Measurements from ENCODE around the gene ALOX15B.
A peak's percentile ranks its signal among the peaks of the same experiment; 100 is the strongest.

ALOX15B gene

GRCh38 chr17:8015957-8016631 is 22.8 kb upstream of the ALOX15B start:
- POLR2A ChIA-PET = interaction anchor here (1.2 to 2.4 kb wide), 2 partner anchors 25 to 100 kb away, joined by 3 to 7 read pairs; partner anchors contain the start of gene RNF227
- no peak for TF ChIP-seq FOXA1 (IDR thresholded peaks at IDR 0.05)
- TF ChIP-seq BHLHE40 (IDR thresholded peaks at IDR 0.05; ENCODE audit: borderline replicate concordance) = no peak
- TF ChIP-seq FOXM1 (IDR thresholded peaks at IDR 0.05; ENCODE audit: borderline replicate concordance) = no peak
- no peak for TF ChIP-seq LEF1 (IDR thresholded peaks at IDR 0.05; ENCODE audit: borderline replicate concordance)
- TF ChIP-seq ARNT (IDR thresholded peaks at IDR 0.05) = no peak
- no peak for TF ChIP-seq FOXK2 (IDR thresholded peaks at IDR 0.05)
- no peak for TF ChIP-seq CTBP1 (IDR thresholded peaks at IDR 0.05; ENCODE audit: borderline replicate concordance)
- TF ChIP-seq L3MBTL2 (conservative IDR thresholded peaks at IDR 0.05) = no peak; the same call in 1 of the 2 replicates
- TF ChIP-seq HDGF (IDR thresholded peaks at IDR 0.05; ENCODE audit: borderline replicate concordance) = no peak
- no peak for TF ChIP-seq TARDBP (IDR thresholded peaks at IDR 0.05)
- no peak for TF ChIP-seq ELF4 (IDR thresholded peaks at IDR 0.05)
- no peak for TF ChIP-seq NFRKB (IDR thresholded peaks at IDR 0.05)
- no peak for TF ChIP-seq SP1 (IDR thresholded peaks at IDR 0.05)
- no peak for TF ChIP-seq SUZ12 (IDR thresholded peaks at IDR 0.05)
- TF ChIP-seq PKNOX1 (IDR thresholded peaks at IDR 0.05) = no peak
- no peak for TF ChIP-seq ZNF384 (IDR thresholded peaks at IDR 0.05)
- CTCF ChIA-PET = interaction anchor here (0.5 to 2.1 kb wide), 9 partner anchors 9 to 325 kb away, joined by 3 to 14 read pairs (median 4); no protein-coding TSS in a partner anchor
- peak; percentile 37 for DNase-seq (ENCODE audit: extremely low spot score)

DNA sequence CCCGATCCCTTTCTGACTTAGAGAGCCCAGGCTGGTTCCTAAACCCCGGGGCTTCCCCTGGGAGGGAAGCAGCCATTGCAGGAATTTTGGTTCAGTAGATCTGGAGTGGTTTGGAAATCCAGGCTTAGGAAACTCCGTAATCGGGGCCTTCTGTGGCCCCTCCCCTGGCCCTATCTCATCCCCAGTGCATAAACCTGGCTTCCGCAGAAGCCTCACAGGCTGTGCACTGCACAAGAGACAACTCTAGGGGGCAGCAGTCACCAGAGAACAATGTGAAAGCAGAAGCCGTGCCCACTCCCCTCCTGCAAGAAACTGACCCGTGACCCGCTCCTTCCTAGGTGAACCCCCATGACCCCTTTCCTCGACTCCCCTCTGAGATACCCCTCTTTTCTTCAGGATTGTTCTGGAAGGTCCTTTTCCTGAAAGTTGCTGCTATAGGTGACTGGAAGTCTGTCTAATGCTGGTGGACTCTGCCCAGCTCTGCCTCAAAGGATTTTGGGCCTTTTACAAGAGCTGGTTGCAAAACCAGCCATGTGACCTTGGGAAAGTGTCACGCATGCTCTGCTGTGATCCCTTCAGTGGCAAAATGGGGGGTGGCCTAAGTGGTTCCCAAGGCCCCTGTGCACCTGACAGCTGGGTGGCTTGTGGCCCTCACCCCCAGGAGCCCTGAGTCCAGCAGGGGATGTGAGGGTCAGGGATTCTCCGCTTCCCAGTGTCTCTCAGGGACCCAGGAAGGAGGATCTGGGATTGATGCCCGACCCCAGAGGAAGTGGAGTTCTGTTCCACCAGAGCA is 22.0 kb upstream of the ALOX15B start:
- ChIA-PET CTCF (interaction anchor here (0.6 to 2.5 kb wide), 13 partner anchors 9 to 151 kb away, joined by 3 to 28 read pairs (median 3); no protein-coding TSS in a partner anchor), POLR2A (interaction anchor here (2.4 kb wide), 1 partner anchor 24 kb away, joined by 7 read pairs; no protein-coding TSS in a partner anchor)
- DNase-seq (ENCODE audit: extremely low spot score) = peak; percentile 76
- TF ChIP-seq BHLHE40 (IDR thresholded peaks at IDR 0.05; ENCODE audit: borderline replicate concordance) (no peak), SP1 (IDR thresholded peaks at IDR 0.05) (no peak), SUZ12 (IDR thresholded peaks at IDR 0.05) (no peak), FOXK2 (IDR thresholded peaks at IDR 0.05) (no peak), L3MBTL2 (conservative IDR thresholded peaks at IDR 0.05) (no peak), NFRKB (IDR thresholded peaks at IDR 0.05) (no peak), PKNOX1 (IDR thresholded peaks at IDR 0.05) (no peak), FOXM1 (IDR thresholded peaks at IDR 0.05; ENCODE audit: borderline replicate concordance) (no peak), FOXA1 (IDR thresholded peaks at IDR 0.05) (no peak), ZNF384 (IDR thresholded peaks at IDR 0.05) (no peak), ARNT (IDR thresholded peaks at IDR 0.05) (no peak), TARDBP (IDR thresholded peaks at IDR 0.05) (no peak)

GRCh38 chr17:8018436-8018835 is 20.4 kb upstream of the ALOX15B start:
- POLR2A ChIA-PET = interaction anchor here (2.4 kb wide), 1 partner anchor 23 kb away, joined by 7 read pairs; no protein-coding TSS in a partner anchor
- CTCF ChIA-PET = interaction anchor here (0.7 to 2.5 kb wide), 6 partner anchors 21 to 196 kb away, joined by 3 to 28 read pairs (median 4); no protein-coding TSS in a partner anchor

GRCh38 chr17:8019166-8019565 is 19.7 kb upstream of the ALOX15B start:
- ChIA-PET CTCF (interaction anchor here (2.3 to 2.5 kb wide), 2 partner anchors 22 to 38 kb away, joined by 8 to 28 read pairs; no protein-coding TSS in a partner anchor), POLR2A (no interaction called here)
- TF ChIP-seq PKNOX1 (IDR thresholded peaks at IDR 0.05) = no peak
- TF ChIP-seq ARNT (IDR thresholded peaks at IDR 0.05) = no peak
- TF ChIP-seq HDGF (IDR thresholded peaks at IDR 0.05; ENCODE audit: borderline replicate concordance) = no peak
- no peak for TF ChIP-seq BHLHE40 (IDR thresholded peaks at IDR 0.05; ENCODE audit: borderline replicate concordance)
- TF ChIP-seq NFRKB (IDR thresholded peaks at IDR 0.05) = no peak
- TF ChIP-seq CTBP1 (IDR thresholded peaks at IDR 0.05; ENCODE audit: borderline replicate concordance) = no peak
- TF ChIP-seq L3MBTL2 (conservative IDR thresholded peaks at IDR 0.05) = no peak
- TF ChIP-seq ZNF384 (IDR thresholded peaks at IDR 0.05) = no peak
- TF ChIP-seq FOXA1 (IDR thresholded peaks at IDR 0.05) = no peak
- TF ChIP-seq SUZ12 (IDR thresholded peaks at IDR 0.05) = no peak
- TF ChIP-seq LEF1 (IDR thresholded peaks at IDR 0.05; ENCODE audit: borderline replicate concordance) = no peak
- no peak for TF ChIP-seq ELF4 (IDR thresholded peaks at IDR 0.05)
- TF ChIP-seq FOXK2 (IDR thresholded peaks at IDR 0.05) = no peak
- DNase-seq (ENCODE audit: extremely low spot score) = no peak

More at GRCh38 chr17:8018436-8018835, 20.4 kb upstream of the ALOX15B start:
- no peak for DNase-seq (ENCODE audit: extremely low spot score)
- no peak for TF ChIP-seq FOXM1 (IDR thresholded peaks at IDR 0.05; ENCODE audit: borderline replicate concordance)
- TF ChIP-seq PKNOX1 (IDR thresholded peaks at IDR 0.05) = no peak
- no peak for TF ChIP-seq ZNF384 (IDR thresholded peaks at IDR 0.05)
- no peak for TF ChIP-seq ARNT (IDR thresholded peaks at IDR 0.05)
- no peak for TF ChIP-seq SUZ12 (IDR thresholded peaks at IDR 0.05)
- TF ChIP-seq FOXK2 (IDR thresholded peaks at IDR 0.05) = no peak
- no peak for TF ChIP-seq BHLHE40 (IDR thresholded peaks at IDR 0.05; ENCODE audit: borderline replicate concordance)
- no peak for TF ChIP-seq SP1 (IDR thresholded peaks at IDR 0.05)
- no peak for TF ChIP-seq LEF1 (IDR thresholded peaks at IDR 0.05; ENCODE audit: borderline replicate concordance)
- TF ChIP-seq NFRKB (IDR thresholded peaks at IDR 0.05) = no peak
- TF ChIP-seq CTBP1 (IDR thresholded peaks at IDR 0.05; ENCODE audit: borderline replicate concordance) = no peak
- TF ChIP-seq TARDBP (IDR thresholded peaks at IDR 0.05) = no peak
- TF ChIP-seq L3MBTL2 (conservative IDR thresholded peaks at IDR 0.05) = no peak
- TF ChIP-seq FOXA1 (IDR thresholded peaks at IDR 0.05) = no peak
- no peak for TF ChIP-seq ELF4 (IDR thresholded peaks at IDR 0.05)
- TF ChIP-seq HDGF (IDR thresholded peaks at IDR 0.05; ENCODE audit: borderline replicate concordance) = no peak
